22Rv1 (cell line): ENCODE data around the gene ATG7.

ENCODE experiments used
- ZFX ChIP-seq: fragments of 450-650 bp; IDR thresholded peaks from 2 replicates; pipeline ENCODE4 v1.6.1; 2017; ENCODE audit warnings: antibody characterized with exemption, borderline replicate concordance
- TF ChIP-seq, protein P1 (sequence below): fragments of 450-650 bp; IDR thresholded peaks from 2 replicates; pipeline ENCODE4 v1.5.1; 2017; ENCODE audit warnings: mild to moderate bottlenecking

DNA sequence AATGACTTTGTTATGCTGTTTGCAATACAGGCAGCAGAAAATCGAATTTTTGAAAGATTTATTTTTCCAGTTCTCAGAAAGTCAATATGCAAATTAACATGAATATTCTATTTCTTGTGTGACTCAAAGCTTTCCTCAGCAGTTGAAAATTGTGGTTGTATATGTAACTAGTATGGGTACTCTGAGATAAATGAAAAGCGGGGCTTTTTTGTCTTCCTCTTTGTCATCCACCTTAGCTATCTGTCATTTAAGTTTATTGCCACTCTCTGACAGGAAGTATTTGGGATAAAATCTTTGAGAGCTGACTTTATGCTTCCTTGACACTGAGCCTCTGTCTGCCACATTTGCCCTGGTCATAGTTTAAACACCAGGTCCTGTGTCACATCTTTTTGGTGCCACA, 91.5 kb downstream of the ATG7 start:
- TF ChIP-seq, protein P1, sequence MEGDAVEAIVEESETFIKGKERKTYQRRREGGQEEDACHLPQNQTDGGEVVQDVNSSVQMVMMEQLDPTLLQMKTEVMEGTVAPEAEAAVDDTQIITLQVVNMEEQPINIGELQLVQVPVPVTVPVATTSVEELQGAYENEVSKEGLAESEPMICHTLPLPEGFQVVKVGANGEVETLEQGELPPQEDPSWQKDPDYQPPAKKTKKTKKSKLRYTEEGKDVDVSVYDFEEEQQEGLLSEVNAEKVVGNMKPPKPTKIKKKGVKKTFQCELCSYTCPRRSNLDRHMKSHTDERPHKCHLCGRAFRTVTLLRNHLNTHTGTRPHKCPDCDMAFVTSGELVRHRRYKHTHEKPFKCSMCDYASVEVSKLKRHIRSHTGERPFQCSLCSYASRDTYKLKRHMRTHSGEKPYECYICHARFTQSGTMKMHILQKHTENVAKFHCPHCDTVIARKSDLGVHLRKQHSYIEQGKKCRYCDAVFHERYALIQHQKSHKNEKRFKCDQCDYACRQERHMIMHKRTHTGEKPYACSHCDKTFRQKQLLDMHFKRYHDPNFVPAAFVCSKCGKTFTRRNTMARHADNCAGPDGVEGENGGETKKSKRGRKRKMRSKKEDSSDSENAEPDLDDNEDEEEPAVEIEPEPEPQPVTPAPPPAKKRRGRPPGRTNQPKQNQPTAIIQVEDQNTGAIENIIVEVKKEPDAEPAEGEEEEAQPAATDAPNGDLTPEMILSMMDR: no peak
- TF ChIP-seq ZFX: no peak
